Epithelial cell of proximal tubule (primary cell): ENCODE measurements around the gene PDE2A. TPM values are rescaled to one million over a fixed set of nuclear protein-coding genes. Genes with fewer than 3 reads are reported as not detected.

Source experiments
- DNase-seq: peaks from one replicate; pipeline ENCODE4 v3.0.0-alpha.2; 2011; ENCODE audit warnings: low read depth
- H3K4me3 ChIP-seq: 2 replicates; pipeline ENCODE4 v1.5.1; 2011; ENCODE audit warnings: low read depth, mild to moderate bottlenecking, low read length
- total RNA-seq: library from RNA; depleted of rRNA; stranded (reverse); fragments of >200 nt; gene quantifications from 2 replicates; pipeline ENCODE4 v1.2.3, GENCODE V29; 2015
- TF ChIP-seq, protein P1 (sequence below): conservative IDR thresholded peaks from 2 replicates; pipeline ENCODE4 v1.5.1; 2012; ENCODE audit warnings: low read depth, mild to moderate bottlenecking, low read length

Gene PDE2A
- total RNA-seq, 1 donor from 2014 or later = 0.69 TPM

DNA sequence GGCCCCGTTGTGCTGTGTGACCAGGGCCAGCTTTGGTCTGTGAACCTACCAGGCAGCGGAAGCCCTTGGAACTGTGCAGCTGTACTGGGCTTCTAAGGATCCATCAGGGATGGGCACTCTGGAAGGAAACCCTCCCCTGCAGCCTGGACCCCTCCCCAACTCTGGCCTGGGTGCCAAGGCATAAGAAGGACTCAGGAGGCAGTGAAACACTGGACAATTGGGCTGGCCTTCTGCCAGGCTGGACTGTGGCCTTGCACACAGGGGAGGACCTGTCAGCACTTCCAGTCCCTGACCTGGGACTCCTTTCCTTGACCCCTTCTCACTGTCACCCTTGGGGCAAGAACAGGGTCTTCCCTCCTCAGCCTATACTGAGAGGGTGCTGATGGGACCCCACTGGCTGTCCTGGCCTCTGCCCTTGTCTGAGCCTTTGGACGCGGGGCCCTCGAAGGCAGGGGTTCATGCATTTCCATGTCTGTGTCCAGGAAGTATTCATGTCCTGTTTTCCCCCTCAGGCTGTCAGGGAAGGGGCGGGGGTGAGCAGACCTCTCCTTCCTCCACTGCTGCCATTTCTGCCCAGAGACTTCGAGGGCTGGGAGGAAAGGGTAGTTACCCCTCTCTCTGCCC is 39.6 kb downstream of the PDE2A start:
- TF ChIP-seq, protein P1, sequence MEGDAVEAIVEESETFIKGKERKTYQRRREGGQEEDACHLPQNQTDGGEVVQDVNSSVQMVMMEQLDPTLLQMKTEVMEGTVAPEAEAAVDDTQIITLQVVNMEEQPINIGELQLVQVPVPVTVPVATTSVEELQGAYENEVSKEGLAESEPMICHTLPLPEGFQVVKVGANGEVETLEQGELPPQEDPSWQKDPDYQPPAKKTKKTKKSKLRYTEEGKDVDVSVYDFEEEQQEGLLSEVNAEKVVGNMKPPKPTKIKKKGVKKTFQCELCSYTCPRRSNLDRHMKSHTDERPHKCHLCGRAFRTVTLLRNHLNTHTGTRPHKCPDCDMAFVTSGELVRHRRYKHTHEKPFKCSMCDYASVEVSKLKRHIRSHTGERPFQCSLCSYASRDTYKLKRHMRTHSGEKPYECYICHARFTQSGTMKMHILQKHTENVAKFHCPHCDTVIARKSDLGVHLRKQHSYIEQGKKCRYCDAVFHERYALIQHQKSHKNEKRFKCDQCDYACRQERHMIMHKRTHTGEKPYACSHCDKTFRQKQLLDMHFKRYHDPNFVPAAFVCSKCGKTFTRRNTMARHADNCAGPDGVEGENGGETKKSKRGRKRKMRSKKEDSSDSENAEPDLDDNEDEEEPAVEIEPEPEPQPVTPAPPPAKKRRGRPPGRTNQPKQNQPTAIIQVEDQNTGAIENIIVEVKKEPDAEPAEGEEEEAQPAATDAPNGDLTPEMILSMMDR = no peak
- DNase-seq = no peak

DNA sequence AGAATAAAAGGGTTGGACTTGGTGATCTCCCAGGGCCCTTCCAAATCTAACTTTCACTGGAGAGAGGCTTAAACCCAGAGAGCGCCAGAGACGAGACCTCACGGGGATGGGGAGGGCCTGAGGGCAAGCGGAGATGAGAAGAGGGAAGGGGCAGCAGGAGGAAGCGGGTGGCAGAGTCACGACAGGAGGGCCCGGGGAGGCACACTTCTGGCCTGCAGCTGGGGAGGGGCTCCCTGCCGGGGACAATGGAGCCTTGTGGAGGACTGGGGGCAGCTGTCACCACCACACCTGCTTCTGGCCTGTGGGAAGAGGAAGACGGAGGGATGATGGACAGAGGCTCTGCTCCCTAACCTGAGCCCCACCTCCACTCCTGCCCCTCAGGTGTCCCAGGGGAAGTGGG is 40.2 kb downstream of the PDE2A start:
- no peak for DNase-seq
- TF ChIP-seq, protein P1 = no peak
- H3K4me3 ChIP-seq = no peak overlapping the region

More for the DNA sequence above, 39.6 kb downstream of the PDE2A start:
- H3K4me3 ChIP-seq = no peak overlapping the region

DNA sequence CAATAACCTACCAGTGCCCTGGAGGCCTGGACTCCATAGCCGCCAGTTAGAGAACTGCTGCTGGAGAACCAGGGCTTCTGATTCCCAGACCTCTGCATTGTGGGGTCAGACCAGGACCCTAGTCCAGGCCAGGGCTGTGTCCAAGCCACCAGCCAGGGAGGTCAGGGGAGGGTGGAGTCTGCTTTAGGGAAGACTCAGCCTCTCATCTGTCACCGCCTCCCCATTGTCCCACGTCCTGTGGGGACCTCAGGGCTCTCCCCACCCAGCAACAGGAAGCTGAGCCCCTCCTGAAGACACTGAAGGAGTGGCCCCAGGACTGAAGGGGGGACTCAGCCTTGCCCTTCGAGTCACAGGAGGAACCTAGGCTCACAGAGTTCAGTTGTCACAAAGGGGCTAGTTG is 41.2 kb downstream of the PDE2A start:
- DNase-seq = no peak
- TF ChIP-seq, protein P1 = no peak
- H3K4me3 ChIP-seq = no peak overlapping the region

DNA sequence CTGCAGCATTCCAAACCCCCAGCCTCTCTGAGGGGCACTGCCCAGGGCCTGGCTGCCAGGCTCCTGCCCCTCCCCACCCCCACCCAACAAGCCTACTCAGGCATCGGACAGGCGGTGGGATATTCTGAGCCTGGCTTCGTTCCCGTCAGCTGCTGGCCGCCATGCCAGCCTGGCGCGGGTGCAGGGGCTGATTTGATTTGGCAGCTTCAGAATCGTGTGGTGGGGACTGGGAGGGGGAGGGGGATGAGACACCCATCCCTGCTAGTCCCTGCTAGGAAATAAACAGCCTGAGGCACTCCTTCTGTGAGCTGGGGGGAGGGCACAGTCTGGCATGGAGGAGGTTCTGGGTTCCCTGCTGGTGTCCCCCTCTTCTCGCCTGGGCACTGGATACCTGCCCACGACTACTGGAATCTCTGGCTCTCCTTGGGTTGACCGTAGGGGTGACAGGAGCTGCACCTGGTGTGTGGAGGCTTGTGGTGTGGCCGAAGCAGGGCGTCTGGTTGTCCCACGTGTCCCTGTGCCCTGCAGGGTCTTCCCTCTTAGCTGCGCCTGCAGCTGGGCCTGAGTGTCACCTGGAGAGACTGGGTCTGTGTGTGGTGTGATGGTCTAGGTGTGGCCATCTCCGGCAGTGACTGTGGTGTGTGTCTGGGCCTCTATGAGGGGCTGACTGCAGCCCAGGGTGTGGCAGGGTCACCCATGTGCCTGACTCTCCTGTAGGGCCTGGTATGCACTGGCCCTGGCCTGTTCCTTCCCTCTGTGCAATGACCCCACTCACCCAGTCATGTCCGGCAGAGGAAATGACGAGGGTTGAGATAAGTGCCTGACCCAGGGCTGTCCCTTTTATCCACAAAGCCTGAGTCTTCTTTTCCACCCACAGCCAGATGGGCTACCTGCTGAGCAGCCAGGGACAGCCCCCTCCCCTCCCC is 42.2 kb downstream of the PDE2A start:
- TF ChIP-seq, protein P1 = no peak
- H3K4me3 ChIP-seq = no peak overlapping the region
- DNase-seq = no peak

DNA sequence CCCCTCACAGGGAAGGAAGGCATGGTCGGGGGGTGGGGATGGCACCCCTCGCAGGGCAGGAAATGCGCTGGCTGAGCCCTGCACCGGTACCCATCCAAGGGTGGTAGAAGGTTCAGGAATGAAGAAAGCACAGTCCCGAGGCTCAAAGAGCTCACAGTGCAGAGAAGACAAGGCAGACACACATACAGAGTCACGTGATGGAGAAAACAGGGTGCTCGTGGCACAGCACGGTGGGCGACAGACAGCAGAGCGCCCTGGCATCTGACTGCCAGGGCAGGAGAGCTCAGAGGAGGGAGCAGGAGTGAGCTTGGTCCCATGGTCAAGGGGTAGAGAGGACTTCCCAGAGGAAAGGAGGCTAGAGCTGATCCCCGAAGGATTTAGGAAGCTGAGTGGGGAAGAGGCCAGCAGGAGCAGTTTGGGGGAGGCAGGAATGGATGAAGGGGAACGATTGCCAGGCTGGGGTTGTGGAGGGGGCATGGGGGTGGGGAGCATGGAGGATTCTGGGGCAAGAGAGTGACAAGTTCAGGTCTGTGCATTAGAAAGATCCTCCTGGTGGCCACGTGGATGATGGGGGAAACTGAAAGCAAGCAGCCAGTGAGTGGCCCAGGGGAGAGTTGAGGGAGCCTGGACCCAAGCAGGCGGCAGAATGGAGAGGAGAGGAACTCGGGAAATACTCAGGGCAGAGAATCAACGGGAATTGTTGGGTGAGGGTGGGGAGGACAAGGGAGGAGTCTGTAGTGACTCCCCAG is 43.9 kb downstream of the PDE2A start:
- no peak for DNase-seq
- TF ChIP-seq, protein P1 = no peak
- H3K4me3 ChIP-seq = no peak overlapping the region

DNA sequence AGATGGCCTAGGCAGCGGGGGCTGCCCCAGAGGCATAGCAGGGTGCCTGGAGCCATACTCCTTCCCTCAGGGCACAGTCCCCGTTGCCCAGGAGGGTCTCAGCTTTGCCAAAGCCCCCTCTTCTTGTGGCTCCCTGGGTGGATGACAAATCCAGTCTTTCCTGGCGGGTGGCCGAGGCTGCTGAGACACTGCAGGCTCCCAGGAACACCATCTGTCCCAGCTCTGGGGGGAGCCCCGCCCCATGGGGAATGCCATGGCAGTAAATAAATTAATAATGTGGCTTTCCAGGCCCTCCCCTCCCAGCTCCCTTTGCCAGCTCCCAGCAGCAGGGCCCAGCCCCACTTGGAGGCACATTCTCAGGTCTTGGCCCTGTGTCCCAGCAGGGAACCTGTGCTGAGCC is 45.0 kb downstream of the PDE2A start:
- no peak for DNase-seq
- H3K4me3 ChIP-seq = no peak overlapping the region
- TF ChIP-seq, protein P1 = no peak
